ENCODE measurements around the gene MSRB3. TPM values are rescaled to one million over a fixed set of nuclear protein-coding genes. Genes with fewer than 3 reads are reported as not detected.

MSRB3 gene
- total RNA-seq, 1 donor from 2014 or later: not detected

- Mint-ChIP-seq H3K9me3 (no peaks in the 10 kb centered on the region), H3K27ac (no peak overlapping the region), H3K36me3 (ENCODE audit: low read depth) (no peaks in the 10 kb centered on the region), H3K4me3 (no peak overlapping the region), H3K4me1 (ENCODE audit: low read depth) (no peaks in the 10 kb centered on the region), H3K27me3 (ENCODE audit: insufficient read depth) (no peaks in the 10 kb centered on the region)
- intact Hi-C loops (cut with micrococcal nuclease): no loop called here
- no peak for DNase-seq (ENCODE audit: low spot score)
These were observed 225.9 kb downstream of the MSRB3 start for GRCh38 chr12:65504417-65504816.

- Mint-ChIP-seq H3K4me1 (ENCODE audit: low read depth) (no peaks in the 10 kb centered on the region), H3K4me3 (no peak overlapping the region), H3K9me3 (no peaks in the 10 kb centered on the region), H3K36me3 (ENCODE audit: low read depth) (no peaks in the 10 kb centered on the region), H3K27me3 (ENCODE audit: insufficient read depth) (no peaks in the 10 kb centered on the region), H3K27ac (no peak overlapping the region)
- intact Hi-C loops (cut with micrococcal nuclease): no loop called here
- no peak for DNase-seq (ENCODE audit: low spot score)
These were observed 227.1 kb downstream of the MSRB3 start for GRCh38 chr12:65505386-65506121.

GRCh38 chr12:65508276-65509035 lies 230.0 kb downstream of the MSRB3 start:
- no peaks in the 10 kb centered on the region for H3K27me3 Mint-ChIP-seq (ENCODE audit: insufficient read depth)
- H3K4me3 Mint-ChIP-seq: no peak overlapping the region
- intact Hi-C loops (cut with micrococcal nuclease): no loop called here
- H3K9me3 Mint-ChIP-seq: no peaks in the 10 kb centered on the region
- no peak for DNase-seq (ENCODE audit: low spot score)
- H3K36me3 Mint-ChIP-seq (ENCODE audit: low read depth): no peaks in the 10 kb centered on the region
- H3K27ac Mint-ChIP-seq: no peak overlapping the region
- H3K4me1 Mint-ChIP-seq (ENCODE audit: low read depth): no peaks in the 10 kb centered on the region

GRCh38 chr12:65510007-65510406 lies 231.5 kb downstream of the MSRB3 start:
- Mint-ChIP-seq H3K9me3 (no peaks in the 10 kb centered on the region), H3K27me3 (ENCODE audit: insufficient read depth) (no peaks in the 10 kb centered on the region), H3K27ac (no peak overlapping the region), H3K4me3 (no peak overlapping the region), H3K36me3 (ENCODE audit: low read depth) (no peaks in the 10 kb centered on the region), H3K4me1 (ENCODE audit: low read depth) (no peaks in the 10 kb centered on the region)
- intact Hi-C loops (cut with micrococcal nuclease): no loop called here
- no peak for DNase-seq (ENCODE audit: low spot score)

GRCh38 chr12:65510584-65511050 lies 232.1 kb downstream of the MSRB3 start:
- Mint-ChIP-seq H3K36me3 (ENCODE audit: low read depth) (no peaks in the 10 kb centered on the region), H3K4me1 (ENCODE audit: low read depth) (no peaks in the 10 kb centered on the region), H3K4me3 (no peak overlapping the region), H3K9me3 (no peaks in the 10 kb centered on the region), H3K27ac (no peak overlapping the region), H3K27me3 (ENCODE audit: insufficient read depth) (no peaks in the 10 kb centered on the region)
- intact Hi-C loops (cut with micrococcal nuclease): no loop called here
- no peak for DNase-seq (ENCODE audit: low spot score)

- H3K36me3 Mint-ChIP-seq (ENCODE audit: low read depth): no peaks in the 10 kb centered on the region
- no peak overlapping the region for H3K4me3 Mint-ChIP-seq
- H3K27ac Mint-ChIP-seq: no peak overlapping the region
- intact Hi-C loops (cut with micrococcal nuclease): no loop called here
- no peaks in the 10 kb centered on the region for H3K9me3 Mint-ChIP-seq
- no peaks in the 10 kb centered on the region for H3K4me1 Mint-ChIP-seq (ENCODE audit: low read depth)
- DNase-seq (ENCODE audit: low spot score): no peak
- no peaks in the 10 kb centered on the region for H3K27me3 Mint-ChIP-seq (ENCODE audit: insufficient read depth)
These were observed 232.8 kb downstream of the MSRB3 start for GRCh38 chr12:65511134-65511834.

- no peaks in the 10 kb centered on the region for H3K4me1 Mint-ChIP-seq (ENCODE audit: low read depth)
- no peaks in the 10 kb centered on the region for H3K9me3 Mint-ChIP-seq
- H3K27me3 Mint-ChIP-seq (ENCODE audit: insufficient read depth): no peaks in the 10 kb centered on the region
- no peak overlapping the region for H3K27ac Mint-ChIP-seq
- H3K36me3 Mint-ChIP-seq (ENCODE audit: low read depth): no peaks in the 10 kb centered on the region
- no peak overlapping the region for H3K4me3 Mint-ChIP-seq
- no peak for DNase-seq (ENCODE audit: low spot score)
- intact Hi-C loops (cut with micrococcal nuclease): no loop called here
These were observed 233.4 kb downstream of the MSRB3 start for GRCh38 chr12:65511912-65512311.

Other genes with a start within 250 kb of the MSRB3 start
- gene WIF1, start 157.4 kb upstream of the MSRB3 start, total RNA-seq: not detected in 2 replicates
- 26.5 and 34.6 TPM in 2 replicates for gene LEMD3, start 109.1 kb upstream of the MSRB3 start, total RNA-seq

Data from activated T-helper 1 cell treated with anti-CD3 and anti-CD28 coated beads, Interleukin-12 subunit alpha, Interleukin-12 subunit beta, Interleukin-2, Interleukin-4 antibody, amounts not matched to agents 30 ng/mL and 10 ng/mL and 1 ng/mL, durations not matched to agents 14 hours and 24 hours and 36 hours (primary cell).